PC-3 (cell line): ENCODE results near the gene DNAAF1. TPM values are rescaled to one million over a fixed set of nuclear protein-coding genes. Genes with fewer than 3 reads are reported as not detected.
A peak's percentile ranks its signal among the peaks of the same experiment; 100 is the strongest.

Source experiments
- ATAC-seq: fragments of 200-7000 bp; cut with Tn5 transposase; 2 replicates; pipeline ENCODE4 v1.9.1; 2020; ENCODE audit warnings: mild to moderate bottlenecking, moderate library complexity
- BruUV-seq: library from RNA; stranded (reverse); fragments of 400-500 nt; replicated peaks from 2 replicates; lab custom pipeline; 2021; lab: Mats Ljungman, UMichigan
- CTCF ChIA-PET: fragments of 300-600 bp; sonication (Branson Sonifier 250); formaldehyde crosslinking; loops from one replicate; lab custom pipeline; 2022; ENCODE audit warnings: antibody characterized with exemption; lab: Charles Lee
- POLR2A ChIA-PET: fragments of 300-600 bp; sonication (Branson Sonifier 250); formaldehyde crosslinking; loops from one replicate; lab custom pipeline; 2022; ENCODE audit warnings: antibody characterized with exemption; ENCODE audit not compliant: unreplicated experiment; lab: Charles Lee
- DNase-seq: peaks from one replicate; pipeline ENCODE4 v3.0.0-alpha.2; 2015
- H2AFZ ChIP-seq: fragments of 300-600 bp; sonication (generic); 2 replicates; pipeline ENCODE4 v1.6.0; 2016; ENCODE audit warnings: antibody characterized with exemption, low read length
- H3F3A ChIP-seq: fragments of 300-600 bp; sonication (generic); one replicate; pipeline ENCODE4 v1.6.0; 2017; ENCODE audit warnings: antibody characterized with exemption, low read length, control low read depth, mild to moderate bottlenecking; ENCODE audit not compliant: unreplicated experiment
- H3K27ac ChIP-seq: fragments of 300-600 bp; sonication (generic); 2 replicates; pipeline ENCODE4 v1.5.1; 2016; ENCODE audit warnings: mild to moderate bottlenecking, low read length
- H3K27me3 ChIP-seq: fragments of 300-600 bp; sonication (generic); 2 replicates; pipeline ENCODE4 v1.6.1; 2016; ENCODE audit warnings: low read length, mixed read lengths
- H3K36me3 ChIP-seq: fragments of 300-600 bp; sonication (generic); 2 replicates; pipeline ENCODE4 v1.6.1; 2016; ENCODE audit warnings: low read depth, mixed run types, low read length, mixed read lengths
- H3K4me1 ChIP-seq: fragments of 300-600 bp; sonication (generic); 2 replicates; pipeline ENCODE4 v1.5.1; 2016; ENCODE audit warnings: low read length; ENCODE audit not compliant: insufficient read depth
- H3K4me2 ChIP-seq: fragments of 300-600 bp; sonication (generic); 2 replicates; pipeline ENCODE4 v1.6.0; 2016; ENCODE audit warnings: low read length
- H3K4me3 ChIP-seq: fragments of 300-600 bp; sonication (generic); 2 replicates; pipeline ENCODE4 v1.5.1; 2016; ENCODE audit warnings: mild to moderate bottlenecking, low read length, mixed read lengths
- H3K79me2 ChIP-seq: fragments of 300-600 bp; sonication (generic); 2 replicates; pipeline ENCODE4 v1.6.1; 2017; ENCODE audit warnings: low read length, mixed read lengths
- H3K9ac ChIP-seq: fragments of 300-600 bp; sonication (generic); 2 replicates; pipeline ENCODE4 v1.6.0; 2016; ENCODE audit warnings: mild to moderate bottlenecking, low read length
- H3K9me2 ChIP-seq: fragments of 300-600 bp; sonication (generic); replicated peaks from 2 replicates; pipeline ENCODE4 v1.6.1; 2016; ENCODE audit warnings: mixed run types, low read length, mixed read lengths
- H3K9me3 ChIP-seq: fragments of 300-600 bp; sonication (generic); 2 replicates; pipeline ENCODE4 v1.6.1; 2016; ENCODE audit warnings: low read length, mixed read lengths
- H4K20me1 ChIP-seq: fragments of 300-600 bp; sonication (generic); 2 replicates; pipeline ENCODE4 v1.6.1; 2016; ENCODE audit warnings: low read length, mixed read lengths
- EZH2 ChIP-seq: fragments of 300-600 bp; sonication (generic); IDR thresholded peaks from one replicate; pipeline ENCODE4 v1.6.1; 2017; ENCODE audit warnings: antibody characterized with exemption, mild to moderate bottlenecking, low read length; ENCODE audit not compliant: unreplicated experiment
- EZH2phosphoT487 ChIP-seq: fragments of 300-600 bp; sonication (generic); IDR thresholded peaks from 2 replicates; pipeline ENCODE4 v1.6.1; 2018; ENCODE audit warnings: mild to moderate bottlenecking, antibody characterized with exemption, low read length, borderline replicate concordance
- intact Hi-C: fragments of 100-400 bp; cut with micrococcal nuclease; formaldehyde crosslinking; loops from 2 replicates; pipeline ENCODE4 v1.9.0; 2023
- total RNA-seq: library from RNA; depleted of rRNA; stranded (reverse); fragments of >200 nt; gene quantifications from 2 replicates; pipeline ENCODE4 v1.2.3, GENCODE V29; 2014
- TF ChIP-seq, protein P1 (sequence below): fragments of 300-600 bp; sonication (generic); conservative IDR thresholded peaks from 2 replicates; pipeline ENCODE4 v1.5.1; 2017; ENCODE audit warnings: antibody characterized with exemption, low read depth, mild to moderate bottlenecking, low read length

Gene DNAAF1
- total RNA-seq, 1 experiment from 2014 or later: not detected

- Histone ChIP-seq H2AFZ (no peak overlapping the region), H3K4me1 (peaks cover 20% of the 10 kb centered on the region), H3K9me3 (no peaks in the 10 kb centered on the region), H3K9ac (no peak overlapping the region), H3K36me3 (no peaks in the 10 kb centered on the region), H3K27me3 (no peaks in the 10 kb centered on the region), H3K4me2 (no peak overlapping the region), H3F3A (no peaks in the 10 kb centered on the region), H3K79me2 (no peaks in the 10 kb centered on the region), H3K27ac (no peak overlapping the region), H4K20me1 (no peaks in the 10 kb centered on the region), H3K9me2 (no peaks in the 10 kb centered on the region), H3K4me3 (no peak overlapping the region)
- intact Hi-C loops: no loop called here
- ChIA-PET POLR2A (no interaction called here), CTCF (no interaction called here)
- TF ChIP-seq, protein P1, sequence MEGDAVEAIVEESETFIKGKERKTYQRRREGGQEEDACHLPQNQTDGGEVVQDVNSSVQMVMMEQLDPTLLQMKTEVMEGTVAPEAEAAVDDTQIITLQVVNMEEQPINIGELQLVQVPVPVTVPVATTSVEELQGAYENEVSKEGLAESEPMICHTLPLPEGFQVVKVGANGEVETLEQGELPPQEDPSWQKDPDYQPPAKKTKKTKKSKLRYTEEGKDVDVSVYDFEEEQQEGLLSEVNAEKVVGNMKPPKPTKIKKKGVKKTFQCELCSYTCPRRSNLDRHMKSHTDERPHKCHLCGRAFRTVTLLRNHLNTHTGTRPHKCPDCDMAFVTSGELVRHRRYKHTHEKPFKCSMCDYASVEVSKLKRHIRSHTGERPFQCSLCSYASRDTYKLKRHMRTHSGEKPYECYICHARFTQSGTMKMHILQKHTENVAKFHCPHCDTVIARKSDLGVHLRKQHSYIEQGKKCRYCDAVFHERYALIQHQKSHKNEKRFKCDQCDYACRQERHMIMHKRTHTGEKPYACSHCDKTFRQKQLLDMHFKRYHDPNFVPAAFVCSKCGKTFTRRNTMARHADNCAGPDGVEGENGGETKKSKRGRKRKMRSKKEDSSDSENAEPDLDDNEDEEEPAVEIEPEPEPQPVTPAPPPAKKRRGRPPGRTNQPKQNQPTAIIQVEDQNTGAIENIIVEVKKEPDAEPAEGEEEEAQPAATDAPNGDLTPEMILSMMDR: no peak
- no peak for TF ChIP-seq EZH2phosphoT487
- TF ChIP-seq EZH2: no peak
- DNase-seq: no peak
- no peak for ATAC-seq
- no TSS peak for BruUV-seq
These were observed 29.3 kb downstream of the DNAAF1 start for GRCh38 chr16:84174396-84174795.

- ChIA-PET CTCF (interaction anchor here (0.6 to 0.8 kb wide), 2 partner anchors 11 to 120 kb away, joined by 3 to 4 read pairs; partner anchors contain the start of gene TAF1C), POLR2A (interaction anchor here (0.6 kb wide), 1 partner anchor 132 kb away, joined by 3 read pairs; no protein-coding TSS in a partner anchor)
- H3F3A ChIP-seq: no peaks in the 10 kb centered on the region
- no peaks in the 10 kb centered on the region for H3K27me3 ChIP-seq
- ATAC-seq (peak; percentile 67), DNase-seq (peak; percentile 72)
- H3K9me2 ChIP-seq: no peaks in the 10 kb centered on the region
- H3K4me3 ChIP-seq: no peak overlapping the region
- H3K36me3 ChIP-seq: no peaks in the 10 kb centered on the region
- intact Hi-C loops: loop anchor here (1.0 to 5.0 kb wide), 2 partner anchors 90 to 218 kb away; no protein-coding TSS in a partner anchor
- BruUV-seq: no TSS peak
- TF ChIP-seq, protein P1: peak; percentile 75
- no peak for TF ChIP-seq EZH2phosphoT487
- H3K9ac ChIP-seq: no peak overlapping the region
- H3K27ac ChIP-seq: no peak overlapping the region
- no peak overlapping the region for H3K4me2 ChIP-seq
- H3K9me3 ChIP-seq: no peaks in the 10 kb centered on the region
- H3K4me1 ChIP-seq: peaks cover 20% of the 10 kb centered on the region
- H4K20me1 ChIP-seq: no peaks in the 10 kb centered on the region
- H3K79me2 ChIP-seq: no peaks in the 10 kb centered on the region
- H2AFZ ChIP-seq: peak overlapping the region; percentile 56; the same call in 1 of the 2 replicates
These were observed 30.4 kb downstream of the DNAAF1 start for GRCh38 chr16:84175350-84176081.
